GM18907 (cell line): Measurements from ENCODE around the gene GBP3.
"Not testable (repeated sequence)": the region's sequence is repeated elsewhere in the genome, so short reads cannot be mapped to it uniquely, and the experiment has no call there.

Experiments
- ATAC-seq: cut with Tn5 transposase; IDR thresholded peaks from one replicate; pipeline ENCODE4 v1.9.1; 2021; ENCODE audit warnings: mild to moderate bottlenecking, moderate library complexity; ENCODE audit not compliant: unreplicated experiment

GBP3 gene

GRCh38 chr1:89041721-89042120, 19.1 kb upstream of the GBP3 start:
- ATAC-seq, result no peak

GRCh38 chr1:89041119-89041641, 18.5 kb upstream of the GBP3 start:
- peak; percentile 93 for ATAC-seq

DNA sequence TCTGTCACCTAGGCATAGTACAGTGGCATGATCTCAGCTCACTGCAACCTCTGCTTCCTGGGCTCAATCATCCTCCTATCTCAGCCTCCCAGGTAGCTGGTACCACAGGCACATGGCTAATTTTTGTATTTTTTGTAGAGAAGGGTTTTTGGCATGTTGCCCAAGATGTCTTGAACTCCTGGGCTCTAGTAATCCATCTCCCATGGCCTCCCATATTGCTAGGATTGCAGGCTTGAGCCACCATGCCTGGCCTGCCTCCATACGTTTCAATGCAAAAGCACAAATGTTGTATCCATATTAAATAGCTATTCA, 17.6 kb upstream of the GBP3 start:
- no peak for ATAC-seq

- no peak for ATAC-seq
Observed at GRCh38 chr1:89037186-89037585, 14.5 kb upstream of the GBP3 start.

- no peak for ATAC-seq
Observed at GRCh38 chr1:89035080-89035479, 12.4 kb upstream of the GBP3 start.

- ATAC-seq, result not testable (repeated sequence)
Observed at GRCh38 chr1:89034004-89034403, 11.3 kb upstream of the GBP3 start.

DNA sequence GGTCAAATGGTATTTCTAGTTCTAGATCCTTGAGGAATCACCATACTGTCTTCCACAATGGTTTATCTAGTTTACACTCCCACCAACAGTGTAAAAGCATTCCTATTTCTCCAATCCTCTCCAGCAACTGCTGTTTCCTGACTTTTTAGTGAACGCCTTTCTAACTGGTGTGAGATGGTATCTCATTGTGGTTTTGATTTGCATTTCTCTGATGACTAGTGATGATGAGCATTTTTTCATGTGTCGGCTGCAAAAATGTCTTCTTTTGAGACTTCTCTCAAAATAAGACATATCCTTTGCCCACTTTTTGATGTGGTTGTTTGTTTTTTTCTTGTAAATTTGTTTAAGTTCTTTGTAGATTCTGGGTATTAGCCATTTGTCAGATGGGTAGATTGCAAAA, 6.4 kb upstream of the GBP3 start:
- not testable (repeated sequence) for ATAC-seq

DNA sequence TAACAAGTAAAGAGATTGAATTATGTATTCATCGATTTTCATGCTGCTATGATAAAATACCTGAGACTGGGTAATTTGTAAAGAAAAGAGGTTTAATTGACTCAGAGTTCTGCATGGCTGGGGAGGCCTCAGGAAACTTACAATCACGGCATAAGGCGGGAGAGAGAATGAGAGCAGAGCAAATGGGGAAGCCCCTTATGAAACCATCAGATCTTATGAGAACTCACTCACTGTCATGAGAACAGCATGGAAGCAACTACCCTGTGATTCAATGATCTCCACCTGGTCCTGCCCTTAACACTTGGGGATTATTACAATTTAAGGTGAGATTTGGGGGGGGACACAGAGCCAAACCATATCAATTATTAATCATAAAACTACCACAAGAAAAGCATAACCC, 3.3 kb upstream of the GBP3 start:
- ATAC-seq, result no peak

- ATAC-seq, result no peak
Observed at GRCh38 chr1:89023026-89023425, 360 bp upstream of the GBP3 start.

- ATAC-seq, result not testable (repeated sequence)
Observed at GRCh38 chr1:89018318-89018717, 4.3 kb downstream of the GBP3 start.

- no peak for ATAC-seq
Observed at GRCh38 chr1:89008511-89008910, 14.2 kb downstream of the GBP3 start.

DNA sequence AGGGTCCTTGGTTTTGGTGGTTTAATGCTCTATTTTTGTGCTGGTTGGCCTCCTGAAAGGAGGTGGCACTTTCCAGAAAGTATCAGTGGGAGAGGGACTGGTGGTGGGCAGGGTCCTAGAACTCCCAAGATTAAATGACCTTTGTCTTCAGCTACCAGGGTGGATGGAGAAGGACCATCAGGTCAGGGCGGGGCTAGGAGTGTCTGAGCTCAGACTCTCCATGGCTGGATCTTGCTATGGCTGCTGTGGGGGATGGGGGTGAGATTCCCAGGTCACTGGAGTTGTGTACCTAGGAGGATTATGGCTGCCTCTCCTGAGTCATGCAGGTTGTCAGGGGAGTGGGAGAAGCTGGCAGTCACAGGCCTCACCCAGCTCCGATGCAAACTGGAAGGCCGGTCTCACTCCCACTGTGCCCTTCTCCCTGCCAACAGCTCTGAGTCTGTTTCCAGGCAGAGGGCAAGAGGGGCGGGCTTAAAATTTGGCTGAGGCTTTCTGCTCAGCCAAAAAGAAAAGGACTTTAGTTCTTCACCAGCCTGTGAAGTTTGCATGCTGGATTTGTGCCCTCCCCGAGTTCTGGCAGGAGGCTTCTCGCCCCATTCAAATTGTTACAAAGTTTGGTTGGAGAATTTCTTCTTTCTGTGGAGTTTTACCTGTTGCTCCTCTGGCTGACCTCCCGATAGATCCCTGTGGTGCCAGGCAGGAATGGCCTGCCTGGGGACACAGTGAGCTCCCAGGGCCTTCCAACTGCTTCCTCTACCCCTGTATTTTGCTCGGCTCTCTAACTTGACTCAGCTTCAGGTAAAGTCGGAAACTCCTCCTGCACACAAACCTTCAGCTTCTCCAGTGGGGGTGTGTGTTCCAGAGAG, 17.1 kb downstream of the GBP3 start:
- no peak for ATAC-seq

GRCh38 chr1:89002176-89002575, 20.5 kb downstream of the GBP3 start:
- not testable (repeated sequence) for ATAC-seq

- ATAC-seq, result no peak
Observed at GRCh38 chr1:89001510-89001909, 21.2 kb downstream of the GBP3 start.

DNA sequence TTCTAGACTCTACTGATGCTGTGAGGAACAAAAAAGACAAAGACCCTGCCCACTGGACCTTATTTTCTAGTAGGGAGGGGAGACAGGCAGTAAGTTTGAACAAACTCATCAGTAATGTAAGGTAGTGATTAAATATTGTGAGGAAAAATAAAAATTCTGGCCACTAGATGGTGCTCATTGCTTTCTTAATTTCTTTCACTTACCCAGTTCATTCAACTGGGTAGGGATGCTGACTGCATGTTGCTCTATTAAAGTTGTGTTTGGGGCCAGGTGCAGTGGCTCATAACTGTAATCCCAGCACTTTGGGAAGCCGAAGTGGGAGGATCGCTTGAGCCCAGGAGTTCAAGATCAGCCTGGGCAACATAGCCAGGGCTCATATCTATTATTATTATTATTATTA, 23.9 kb downstream of the GBP3 start:
- ATAC-seq, result peak; percentile 87

- ATAC-seq, result no peak
Observed at GRCh38 chr1:88990426-88990825, 32.2 kb downstream of the GBP3 start.

GRCh38 chr1:88985692-88986091, 37.0 kb downstream of the GBP3 start:
- no peak for ATAC-seq

- ATAC-seq, result no peak
Observed at GRCh38 chr1:88985032-88985431, 37.6 kb downstream of the GBP3 start.

DNA sequence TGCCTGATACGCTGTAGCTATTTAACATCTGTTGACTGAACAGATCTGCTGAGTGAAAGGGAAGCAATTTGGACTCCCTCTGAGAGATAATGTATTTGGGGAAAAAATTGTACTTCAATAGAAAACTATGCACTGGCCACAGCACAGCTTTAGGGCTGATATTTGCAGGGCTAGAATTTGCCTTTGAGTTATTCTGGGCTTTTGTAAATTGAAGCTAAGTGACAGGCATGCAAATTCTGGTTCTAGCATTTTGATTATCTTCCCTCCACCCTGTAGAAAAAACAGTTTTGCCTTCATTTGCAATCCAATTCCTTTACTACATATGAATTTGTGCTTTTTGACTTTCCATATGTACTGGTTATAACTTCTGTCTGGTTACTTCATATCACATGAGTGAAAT, 38.1 kb downstream of the GBP3 start:
- ATAC-seq, result no peak

GRCh38 chr1:88983791-88984559, 38.7 kb downstream of the GBP3 start:
- ATAC-seq, result peak; percentile 43

- ATAC-seq, result no peak
Observed at GRCh38 chr1:88982055-88982454, 40.6 kb downstream of the GBP3 start.

DNA sequence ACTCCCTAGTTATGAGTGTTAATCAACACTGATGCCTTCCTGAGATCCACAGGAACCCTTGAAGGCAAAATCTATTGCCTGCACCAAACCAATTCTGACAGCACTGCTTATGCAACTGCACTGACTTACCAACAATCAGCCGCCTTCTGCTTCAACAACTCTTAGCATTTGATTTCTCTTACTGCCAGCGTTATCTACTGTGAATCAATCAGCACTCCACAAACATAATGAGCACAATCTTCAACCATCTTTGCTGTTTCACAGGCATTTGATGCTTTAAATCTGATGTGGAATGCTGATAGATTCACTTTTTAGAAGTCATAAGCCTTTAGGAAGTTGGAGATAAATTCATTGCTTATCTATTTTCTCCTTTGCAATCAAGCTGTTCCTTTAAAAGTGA, 41.2 kb downstream of the GBP3 start:
- ATAC-seq, result not testable (repeated sequence)
